ENCODE results near the gene OCSTAMP.

Gene OCSTAMP

GRCh38 chr20:46573234-46573633, 22.8 kb upstream of the OCSTAMP start:
- DNase-seq, result no peak

- DNase-seq, result no peak
Observed at GRCh38 chr20:46572790-46573189, 22.3 kb upstream of the OCSTAMP start.

GRCh38 chr20:46572153-46572552, 21.7 kb upstream of the OCSTAMP start:
- DNase-seq, result peak; percentile 40

GRCh38 chr20:46571418-46571817, 21.0 kb upstream of the OCSTAMP start:
- DNase-seq, result no peak

- no peak for DNase-seq
Observed at GRCh38 chr20:46570956-46571355, 20.5 kb upstream of the OCSTAMP start.

- DNase-seq, result no peak
Observed at GRCh38 chr20:46569961-46570360, 19.5 kb upstream of the OCSTAMP start.

- DNase-seq, result peak; percentile 93
Observed at GRCh38 chr20:46568570-46569129, 18.2 kb upstream of the OCSTAMP start.

- no peak for DNase-seq
Observed at GRCh38 chr20:46566125-46566524, 15.7 kb upstream of the OCSTAMP start.

GRCh38 chr20:46564241-46564957, 13.9 kb upstream of the OCSTAMP start:
- DNase-seq, result no peak

GRCh38 chr20:46563860-46564221, 13.4 kb upstream of the OCSTAMP start:
- no peak for DNase-seq

- DNase-seq, result no peak
Observed at GRCh38 chr20:46563170-46563859, 12.9 kb upstream of the OCSTAMP start.

- peak; percentile 86 for DNase-seq
Observed at GRCh38 chr20:46562373-46563169, 12.1 kb upstream of the OCSTAMP start.

GRCh38 chr20:46562009-46562372, 11.5 kb upstream of the OCSTAMP start:
- no peak for DNase-seq

- DNase-seq, result no peak
Observed at GRCh38 chr20:46559685-46560440, 9.4 kb upstream of the OCSTAMP start.

- DNase-seq, result no peak
Observed at GRCh38 chr20:46559001-46559400, 8.5 kb upstream of the OCSTAMP start.

GRCh38 chr20:46558511-46558959, 8.1 kb upstream of the OCSTAMP start:
- DNase-seq, result no peak

- no peak for DNase-seq
Observed at GRCh38 chr20:46557231-46557956, 6.9 kb upstream of the OCSTAMP start.

GRCh38 chr20:46555370-46555956, 5.0 kb upstream of the OCSTAMP start:
- DNase-seq, result no peak

- DNase-seq, result no peak
Observed at GRCh38 chr20:46554828-46555227, 4.4 kb upstream of the OCSTAMP start.

GRCh38 chr20:46553926-46554325, 3.5 kb upstream of the OCSTAMP start:
- DNase-seq, result no peak
